HG03571 (cell line): Measurements from ENCODE around the gene WDR35.
"Not testable (repeated sequence)": the region's sequence is repeated elsewhere in the genome, so short reads cannot be mapped to it uniquely, and the experiment has no call there.

Experiments
- ATAC-seq: cut with Tn5 transposase; IDR thresholded peaks from one replicate; pipeline ENCODE4 v1.9.1; 2021; ENCODE audit not compliant: unreplicated experiment

The WDR35 gene

GRCh38 chr2:19942199-19942598 lies 47.7 kb downstream of the WDR35 start:
- no peak for ATAC-seq

GRCh38 chr2:19937004-19937403 lies 52.9 kb downstream of the WDR35 start:
- no peak for ATAC-seq

DNA sequence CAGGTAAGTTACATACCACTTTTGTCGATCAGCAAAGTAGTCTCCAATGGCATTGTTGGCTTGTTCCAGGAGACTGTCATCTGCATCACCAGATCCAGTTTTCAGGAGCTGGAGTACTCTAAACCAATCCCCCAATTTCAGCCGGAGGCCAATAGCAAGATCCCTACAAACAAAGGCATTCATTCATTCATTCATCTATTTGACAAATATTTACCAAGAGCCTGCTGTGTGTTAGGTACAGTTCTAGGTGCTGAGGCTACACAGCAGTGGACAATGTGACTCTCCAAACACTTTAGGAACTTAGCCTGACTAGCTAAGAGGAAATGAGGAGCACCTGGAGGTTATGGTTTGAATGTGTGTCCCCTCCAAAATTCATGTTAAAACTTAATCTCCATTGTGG lies 53.7 kb downstream of the WDR35 start:
- ATAC-seq: no peak

GRCh38 chr2:19933351-19933981 lies 56.4 kb downstream of the WDR35 start:
- peak; percentile 89 for ATAC-seq

- ATAC-seq: peak; percentile 38
Measured at GRCh38 chr2:19932928-19933327, 57.0 kb downstream of the WDR35 start.

GRCh38 chr2:19929226-19929625 lies 60.7 kb downstream of the WDR35 start:
- ATAC-seq: no peak

DNA sequence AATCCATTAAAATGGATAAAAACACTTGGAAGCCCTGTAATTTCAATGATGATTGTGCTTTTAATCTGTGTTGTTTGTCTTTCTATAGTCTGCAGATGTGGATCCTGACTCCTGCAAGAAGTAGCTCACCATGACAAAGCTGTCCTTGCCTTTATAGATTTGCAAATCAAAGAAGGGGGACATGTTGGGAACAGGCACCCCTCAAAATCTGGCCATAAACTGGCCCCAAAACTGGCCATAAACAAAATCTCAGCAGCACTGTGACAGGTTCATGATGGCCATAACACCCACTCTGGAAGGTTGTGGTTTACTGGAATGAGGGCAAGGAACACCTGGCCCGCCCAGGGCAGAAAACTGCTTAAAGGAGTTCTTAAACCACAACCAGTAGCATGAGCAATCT lies 62.1 kb downstream of the WDR35 start:
- ATAC-seq: not testable (repeated sequence)

DNA sequence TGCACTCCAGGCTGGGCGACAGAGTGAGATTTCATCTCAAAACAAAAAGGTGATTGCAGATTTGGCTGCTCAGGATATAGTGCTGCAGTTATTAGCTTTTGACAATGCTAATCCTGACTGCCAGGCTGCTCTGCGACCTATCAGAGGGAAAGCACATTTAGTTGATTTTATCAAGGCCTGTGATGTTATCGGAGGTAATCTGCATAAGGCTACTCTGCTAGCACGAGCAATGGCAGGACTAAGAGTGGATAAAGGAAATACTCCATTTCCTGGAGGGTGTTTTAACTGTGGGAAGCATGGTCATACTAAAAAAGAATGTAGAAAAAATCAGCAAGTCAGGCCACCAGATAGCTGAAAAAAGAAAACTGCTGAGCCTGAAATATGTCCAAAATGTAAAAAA lies 65.4 kb downstream of the WDR35 start:
- not testable (repeated sequence) for ATAC-seq

- not testable (repeated sequence) for ATAC-seq
Measured at GRCh38 chr2:19922188-19922587, 67.7 kb downstream of the WDR35 start.

DNA sequence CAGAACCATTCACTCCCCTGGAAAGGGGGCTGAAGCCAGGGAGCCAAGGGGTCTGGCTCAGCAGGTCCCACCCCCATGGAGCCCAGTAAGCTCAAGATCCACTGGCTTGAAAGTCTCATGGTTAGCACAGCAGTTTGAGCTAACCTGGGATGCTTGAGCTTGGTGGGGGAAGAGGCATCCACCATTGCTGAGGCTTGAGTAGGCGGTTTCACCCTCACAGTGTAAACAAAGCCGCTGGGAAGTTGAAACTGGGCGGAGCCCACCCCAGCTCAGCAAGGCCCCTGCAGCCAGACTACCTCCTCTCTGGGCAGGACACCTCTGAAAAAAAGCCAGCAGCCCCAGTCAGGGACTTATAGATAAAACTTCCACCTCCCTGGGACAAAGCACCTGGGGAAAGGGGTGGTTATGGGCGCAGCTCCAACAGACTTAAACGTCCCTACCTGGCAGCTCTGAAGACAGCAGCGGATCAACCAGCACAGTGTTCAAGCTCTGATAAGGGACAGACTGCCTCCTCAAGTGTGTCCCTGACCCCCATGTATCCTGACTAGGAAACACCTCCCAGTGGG lies 73.4 kb downstream of the WDR35 start:
- no peak for ATAC-seq

- no peak for ATAC-seq
Measured at GRCh38 chr2:19914266-19914975, 75.5 kb downstream of the WDR35 start.

DNA sequence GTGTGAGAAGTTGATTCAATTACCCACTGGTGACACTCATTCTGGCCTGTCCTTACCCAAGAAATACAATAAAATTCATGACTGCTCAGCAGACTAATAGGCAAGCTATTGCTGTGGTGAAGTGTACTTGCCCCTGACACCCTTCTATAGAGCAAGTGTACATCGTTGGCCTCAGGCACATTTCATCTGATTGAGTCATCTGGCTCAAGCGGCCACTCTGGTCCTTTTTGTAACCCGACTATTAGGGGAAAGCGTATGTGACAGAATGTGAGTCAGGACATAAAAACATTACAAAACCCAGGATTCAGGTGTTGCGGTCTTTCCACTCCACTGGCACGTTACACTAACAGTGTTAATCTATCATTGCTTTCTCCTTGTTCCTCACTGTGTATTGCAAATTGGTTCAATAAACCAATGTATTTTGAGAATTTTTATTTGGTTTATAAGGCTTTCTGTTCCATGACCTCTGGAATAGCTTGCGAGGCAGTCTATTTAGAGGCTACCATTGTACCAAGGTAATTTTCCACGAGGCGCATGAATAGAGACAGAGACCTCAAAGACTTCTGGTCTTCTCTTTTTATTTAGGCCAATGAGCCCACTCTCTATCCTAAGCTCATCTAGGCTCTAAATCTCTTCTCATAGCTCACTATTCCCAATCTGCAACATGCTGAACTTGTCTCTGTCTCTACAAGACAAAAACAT lies 77.9 kb downstream of the WDR35 start:
- ATAC-seq: no peak

- no peak for ATAC-seq
Measured at GRCh38 chr2:19902216-19902740, 87.6 kb downstream of the WDR35 start.

GRCh38 chr2:19901442-19902215 lies 88.3 kb downstream of the WDR35 start, which contains the start of gene TTC32:
TSS of gene TTC32 (minus strand) at chr2:19901983. CDS start at chr2:19901854, 129 bp downstream.
- peak; percentile 91 for ATAC-seq

DNA sequence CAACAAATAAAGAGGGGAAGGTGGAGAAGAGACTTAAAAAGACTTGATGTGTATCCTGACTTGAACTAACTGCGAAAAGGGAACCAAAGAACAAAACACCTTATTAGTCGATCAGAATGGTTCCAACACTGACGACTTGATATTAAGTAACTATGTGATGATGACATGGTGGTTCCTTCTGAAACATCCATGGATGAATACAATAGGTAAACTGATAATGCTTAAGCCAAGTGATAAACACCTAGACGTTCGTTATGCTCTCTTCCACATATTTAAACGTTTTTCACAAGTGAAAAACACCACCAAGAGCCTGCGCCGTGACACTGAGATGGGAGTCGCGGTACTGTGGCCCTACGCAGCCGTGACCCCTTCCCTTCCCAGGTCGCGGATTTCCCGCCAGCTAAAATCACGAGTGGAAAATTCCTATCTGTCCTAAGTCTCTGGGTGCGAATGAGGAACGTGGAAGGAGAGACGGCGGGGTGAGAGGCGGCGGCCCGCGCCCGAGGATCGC lies 88.9 kb downstream of the WDR35 start:
- ATAC-seq: peak; percentile 4

DNA sequence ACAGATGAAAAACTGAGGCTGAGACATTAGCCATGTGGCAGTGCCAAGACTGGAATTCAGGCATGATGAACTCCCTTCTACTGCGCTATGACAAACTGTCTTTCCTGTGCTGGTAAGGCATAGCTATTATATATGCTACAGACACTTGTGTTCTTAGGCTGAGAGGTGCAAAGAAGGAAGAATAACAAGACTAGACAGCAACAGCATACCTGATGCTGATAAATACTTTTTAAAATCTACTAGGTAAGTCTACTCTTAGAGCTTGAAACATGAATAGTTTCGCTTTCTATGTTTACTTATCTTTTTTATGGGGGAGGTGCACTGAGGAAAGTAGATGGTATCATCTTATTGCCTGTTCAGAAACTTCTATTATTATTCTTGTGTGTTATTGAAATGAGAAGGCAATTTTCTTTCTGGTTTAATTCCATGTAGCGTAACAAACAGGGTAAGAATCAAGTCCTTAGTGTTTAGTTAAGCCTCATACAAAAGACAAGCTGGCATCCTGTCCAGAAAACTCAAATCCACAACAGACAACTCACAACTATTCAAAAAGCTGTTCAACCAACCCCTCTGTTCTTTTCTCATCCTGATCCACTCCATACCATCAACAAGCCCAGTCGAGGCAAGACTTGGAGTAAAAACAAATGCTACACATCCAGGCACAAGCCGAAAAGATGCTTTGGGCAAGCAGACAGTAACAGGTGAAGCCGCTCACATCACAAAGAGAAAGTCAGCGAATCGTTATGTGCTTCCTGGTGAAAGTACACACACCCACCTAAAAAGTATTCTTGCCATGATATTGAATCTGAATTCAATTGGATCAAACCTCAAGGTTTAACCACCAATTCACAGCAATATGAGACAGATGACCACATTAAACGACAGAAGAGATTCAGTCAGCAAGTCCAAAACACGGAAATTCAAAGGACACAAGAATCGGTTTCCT lies 89.6 kb downstream of the WDR35 start:
- ATAC-seq: peak; percentile 24

- ATAC-seq: no peak
Measured at GRCh38 chr2:19898592-19899329, 91.1 kb downstream of the WDR35 start.

- ATAC-seq: no peak
Measured at GRCh38 chr2:19897623-19898245, 92.2 kb downstream of the WDR35 start.
